ENCODE measurements around the gene VSTM2L.
"Not testable (repeated sequence)": the region's sequence is repeated elsewhere in the genome, so short reads cannot be mapped to it uniquely, and the experiment has no call there.

The VSTM2L gene

DNA sequence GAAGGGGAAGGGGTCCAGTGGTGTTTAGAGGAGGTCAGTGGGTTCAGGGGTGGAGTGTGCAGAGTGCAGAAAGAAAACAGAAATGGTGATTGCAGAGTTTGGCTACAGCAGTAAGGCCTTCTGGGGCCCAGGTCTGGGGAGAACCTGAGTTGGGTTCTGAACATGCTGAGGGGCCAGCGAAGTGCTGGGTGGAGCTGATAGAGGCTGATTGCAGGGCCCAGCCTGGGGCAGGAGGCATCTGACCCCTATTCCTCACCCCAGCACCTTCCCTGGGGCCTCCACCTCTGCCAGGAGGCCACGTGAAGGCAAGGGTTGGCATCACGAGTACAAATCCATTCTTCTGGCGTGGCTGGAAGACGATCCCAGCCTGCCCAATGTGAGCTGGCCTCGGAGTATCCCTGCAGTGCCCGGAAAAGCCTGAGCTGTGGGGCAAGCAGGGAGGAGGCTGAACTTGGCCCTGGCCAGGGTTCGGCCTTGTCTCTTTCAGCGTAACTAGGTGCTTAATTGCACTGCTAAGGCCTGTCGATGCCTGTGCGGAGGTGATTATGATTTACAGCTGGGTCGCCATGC lies 35.3 kb downstream of the VSTM2L start:
- no peak for DNase-seq (ENCODE audit: low read depth)

DNA sequence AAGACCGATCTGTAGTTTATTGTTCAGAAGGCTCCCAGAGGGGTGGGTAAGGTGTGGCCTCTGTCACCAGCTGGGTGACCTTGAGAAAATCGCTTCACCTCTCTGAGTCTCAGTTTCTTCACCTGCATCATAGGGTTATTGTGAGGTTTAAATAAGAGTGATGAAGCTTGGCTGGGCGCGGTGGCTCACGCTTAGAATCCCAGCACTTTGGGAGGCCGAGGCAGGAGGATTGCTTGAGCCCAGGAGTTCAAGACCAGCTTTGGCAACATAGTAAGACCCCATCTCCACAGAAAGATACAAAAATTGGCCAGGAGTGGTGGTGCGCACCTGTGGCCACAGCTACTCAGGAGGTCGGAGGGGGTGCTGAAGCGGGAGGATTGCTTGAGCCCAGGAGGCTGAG lies 36.0 kb downstream of the VSTM2L start:
- DNase-seq (ENCODE audit: low read depth), result no peak

DNA sequence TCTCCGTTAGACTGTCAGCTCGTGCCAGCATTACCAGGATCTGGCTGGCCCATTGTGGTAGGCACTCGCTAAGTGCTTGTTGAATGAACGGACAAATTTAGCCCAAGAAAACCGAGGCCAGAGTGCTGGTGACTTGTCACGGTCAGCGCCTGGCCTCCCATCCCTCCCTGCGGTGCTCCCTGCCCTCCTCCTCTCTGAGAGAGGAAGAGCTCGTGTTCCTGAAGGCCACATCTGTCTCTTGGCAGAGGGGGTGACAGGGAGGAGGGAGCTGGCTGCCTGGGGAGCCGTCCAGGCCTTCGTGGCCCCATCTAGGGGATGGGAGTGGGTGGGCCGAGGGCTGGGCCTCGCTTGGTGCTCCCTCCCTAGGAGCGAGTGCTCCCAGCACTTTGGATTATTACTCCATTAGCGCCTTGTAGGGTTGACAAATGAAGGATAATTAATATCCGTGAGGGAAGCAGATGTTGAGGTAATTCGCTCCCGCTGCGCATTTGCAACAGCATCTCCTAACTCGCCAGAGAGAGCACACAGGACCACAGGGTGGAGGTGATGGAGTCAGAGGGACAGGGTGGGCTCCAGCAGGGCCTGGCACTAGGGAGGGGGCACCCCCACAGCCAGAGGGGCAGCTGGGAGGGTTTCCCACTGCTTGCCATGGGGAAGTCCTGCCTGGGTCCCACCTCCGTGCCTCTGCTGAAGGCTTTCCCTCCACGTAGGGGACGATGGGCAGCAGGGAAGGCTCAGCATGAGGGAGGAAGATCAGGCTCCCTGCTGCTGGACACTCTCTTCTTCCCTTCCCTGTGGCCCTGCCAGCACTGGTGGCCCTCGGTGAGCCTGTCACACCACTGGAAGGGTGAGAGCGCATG lies 37.0 kb downstream of the VSTM2L start:
- DNase-seq (ENCODE audit: low read depth), result no peak

DNA sequence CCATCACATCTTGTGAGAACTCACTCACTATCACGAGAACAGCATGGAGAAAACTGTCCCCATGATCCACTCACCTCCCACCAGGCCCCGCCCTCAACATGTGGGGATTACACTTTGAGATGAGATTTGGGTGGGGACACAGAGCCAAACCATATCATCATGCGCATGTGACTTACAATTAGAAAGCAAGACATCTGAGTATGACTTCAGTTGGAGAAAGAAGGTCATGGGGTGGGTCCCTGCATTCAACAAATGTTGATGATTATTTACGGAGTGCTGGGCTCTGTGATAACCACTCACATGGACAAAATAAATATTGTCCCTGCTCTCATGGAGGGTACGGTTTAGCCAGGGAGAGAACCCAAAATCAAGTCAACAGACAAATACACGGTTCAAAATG lies 37.9 kb downstream of the VSTM2L start:
- no peak for DNase-seq (ENCODE audit: low read depth)

DNA sequence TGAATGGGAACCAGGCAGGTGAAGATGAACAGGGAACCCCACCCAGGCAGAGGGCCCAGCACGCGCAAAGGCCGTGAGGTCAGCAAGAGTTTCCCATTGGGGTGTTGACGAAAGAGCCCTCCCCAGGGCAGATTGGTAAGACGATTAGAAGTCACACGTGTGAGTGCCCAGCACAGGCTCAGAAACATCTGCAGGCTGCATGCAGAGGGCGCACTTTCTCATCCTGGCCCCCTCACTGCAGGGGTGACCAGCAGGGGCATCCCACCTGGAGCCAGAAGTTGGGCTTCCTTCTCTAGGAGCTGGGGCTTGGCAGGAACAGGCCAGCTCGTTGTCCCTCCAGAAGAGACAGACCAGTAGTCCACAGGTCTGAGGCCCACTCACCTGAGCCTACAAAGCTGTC lies 38.4 kb downstream of the VSTM2L start:
- no peak for DNase-seq (ENCODE audit: low read depth)

DNA sequence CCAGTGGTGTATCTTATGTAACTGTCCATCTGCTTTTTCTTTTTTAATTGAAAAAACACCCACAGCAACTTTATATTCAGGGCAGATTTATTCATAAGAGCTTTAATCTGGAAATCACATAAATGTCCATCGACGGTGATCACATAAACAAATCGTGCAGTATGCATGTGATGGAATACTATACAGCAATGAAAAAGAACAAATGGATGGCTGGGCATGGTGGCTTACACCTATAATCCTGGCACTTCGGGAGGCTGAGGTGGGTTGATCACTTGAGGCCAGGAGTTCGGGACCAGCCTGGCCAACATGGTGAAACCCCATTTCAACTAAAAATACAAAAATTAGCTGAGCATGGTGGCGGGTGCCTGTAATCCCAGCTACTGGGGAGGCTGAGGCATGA lies 39.1 kb downstream of the VSTM2L start:
- DNase-seq (ENCODE audit: low read depth), result no peak

DNA sequence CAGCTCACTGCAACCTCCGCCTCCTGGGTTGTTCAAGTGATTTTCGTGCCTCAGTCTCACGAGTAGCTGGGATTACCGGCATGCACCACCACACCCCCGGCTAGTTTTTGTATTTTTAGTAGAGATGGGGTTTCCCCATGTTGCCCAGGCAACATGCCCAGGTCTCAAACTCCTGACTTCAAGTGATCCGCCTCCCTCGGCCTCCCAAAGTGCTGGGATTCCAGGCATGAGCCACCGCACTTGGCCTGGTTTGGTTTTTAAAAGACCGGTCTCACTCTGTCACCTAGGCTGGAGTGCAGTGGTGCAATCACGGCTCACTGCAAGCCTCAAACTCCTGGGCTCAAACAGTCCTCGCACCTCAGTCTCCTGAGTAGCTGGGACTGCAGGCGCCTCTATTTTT lies 40.1 kb downstream of the VSTM2L start:
- no peak for DNase-seq (ENCODE audit: low read depth)

DNA sequence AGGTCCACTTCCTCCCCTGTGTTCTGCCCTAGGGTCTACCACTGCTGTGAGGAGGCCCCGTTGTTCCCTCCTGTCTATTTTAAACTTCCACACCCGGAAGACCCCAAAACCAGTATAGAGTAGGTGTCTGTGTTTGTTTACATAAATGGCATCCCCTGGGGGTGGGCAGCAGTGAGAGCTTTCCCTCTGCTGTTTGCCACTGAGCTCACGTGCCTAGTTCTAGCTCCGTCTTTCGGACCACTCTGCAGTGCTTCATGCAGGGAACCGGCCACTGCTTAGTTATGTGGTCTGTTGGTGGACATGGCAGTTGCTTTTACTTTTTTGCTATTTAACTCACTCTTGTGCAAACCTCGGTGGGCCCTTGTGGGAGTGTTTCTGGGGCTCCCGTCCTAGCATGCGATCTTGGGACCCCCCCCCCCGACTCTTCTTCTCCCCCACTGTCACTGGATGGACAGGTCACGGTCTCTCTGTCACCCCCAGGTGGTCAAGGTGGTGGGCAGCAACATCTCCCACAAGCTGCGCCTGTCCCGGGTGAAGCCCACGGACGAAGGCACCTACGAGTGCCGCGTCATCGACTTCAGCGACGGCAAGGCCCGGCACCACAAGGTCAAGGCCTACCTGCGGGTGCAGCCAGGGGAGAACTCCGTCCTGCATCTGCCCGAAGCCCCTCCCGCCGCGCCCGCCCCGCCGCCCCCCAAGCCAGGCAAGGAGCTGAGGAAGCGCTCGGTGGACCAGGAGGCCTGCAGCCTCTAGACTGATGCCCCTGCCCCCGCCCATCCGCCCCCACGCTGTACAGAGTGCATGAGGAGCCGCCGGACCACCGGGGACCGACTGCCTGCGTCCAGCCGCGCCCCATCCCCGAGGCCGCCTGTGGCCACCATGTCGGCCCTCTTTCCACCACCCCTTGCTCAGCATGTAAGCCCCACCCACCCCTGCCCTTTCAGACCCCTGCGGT lies 40.9 kb downstream of the VSTM2L start:
- no peak for DNase-seq (ENCODE audit: low read depth)

DNA sequence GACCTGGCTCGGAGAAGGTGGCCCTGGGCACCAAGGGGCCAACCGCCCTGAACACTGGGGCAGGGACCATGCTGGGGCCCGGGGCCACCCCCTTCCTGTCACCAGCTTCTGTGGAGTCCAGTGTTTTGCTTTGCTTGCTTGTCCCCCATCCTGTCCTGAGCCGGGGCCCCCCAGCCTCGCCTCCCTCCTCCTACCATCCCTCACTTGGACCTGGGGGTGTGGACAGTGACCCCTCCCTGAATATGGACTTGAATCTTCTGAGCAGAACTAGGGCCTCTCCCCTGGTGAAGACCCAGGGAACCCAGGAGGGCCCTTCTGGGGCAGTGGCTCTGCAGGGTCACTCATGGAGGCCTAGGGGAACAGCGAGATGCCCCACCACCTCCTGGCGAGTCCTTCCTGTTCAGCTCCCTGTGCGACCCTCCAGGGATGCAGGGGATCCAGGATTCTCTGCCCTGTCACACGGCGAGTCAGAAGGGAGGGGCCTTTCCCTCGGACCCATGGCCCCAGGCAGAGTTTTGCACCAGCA lies 41.6 kb downstream of the VSTM2L start:
- no peak for DNase-seq (ENCODE audit: low read depth)

DNA sequence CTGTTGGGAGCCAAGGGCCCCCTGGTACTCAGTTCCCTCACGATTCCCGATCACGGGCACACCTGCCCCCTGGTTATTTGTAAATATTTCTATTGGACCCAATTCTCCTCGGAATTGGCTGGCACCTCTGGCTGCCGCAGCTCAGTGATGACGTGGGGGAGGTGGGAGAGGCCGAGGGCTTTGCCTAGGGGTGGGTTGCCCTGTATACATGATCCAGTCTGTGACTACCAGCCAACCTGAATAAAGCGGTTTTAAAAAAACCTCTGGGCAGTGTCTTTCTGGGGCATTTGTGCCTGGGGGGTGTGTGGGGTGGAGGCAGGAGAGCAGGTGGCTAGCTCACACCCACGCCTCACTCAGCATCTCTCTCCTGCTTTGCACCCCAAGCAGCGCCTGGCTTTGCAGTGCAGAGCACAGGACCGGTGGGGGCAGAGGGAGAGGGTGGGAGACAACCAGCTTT lies 42.2 kb downstream of the VSTM2L start:
- no peak for DNase-seq (ENCODE audit: low read depth)

DNA sequence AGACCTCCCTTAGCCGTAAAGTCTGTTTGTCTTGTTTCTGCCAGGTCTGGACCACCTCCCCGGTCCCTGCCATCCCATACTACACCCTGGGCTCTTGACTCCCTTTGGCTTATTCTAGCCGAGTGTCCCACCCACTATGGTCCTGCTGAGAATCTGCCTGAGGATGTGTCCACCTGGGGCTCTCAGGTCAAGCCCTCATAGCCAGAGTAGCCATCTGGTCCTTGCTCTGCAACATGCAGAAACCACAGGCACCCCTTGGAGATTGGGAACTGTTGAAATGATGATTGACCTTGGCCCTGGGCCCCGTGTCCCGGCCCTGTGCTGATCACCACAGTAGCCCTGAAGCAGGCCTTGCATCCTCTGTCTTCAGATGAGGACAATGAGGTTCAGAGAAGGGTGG lies 44.0 kb downstream of the VSTM2L start:
- no peak for DNase-seq (ENCODE audit: low read depth)

DNA sequence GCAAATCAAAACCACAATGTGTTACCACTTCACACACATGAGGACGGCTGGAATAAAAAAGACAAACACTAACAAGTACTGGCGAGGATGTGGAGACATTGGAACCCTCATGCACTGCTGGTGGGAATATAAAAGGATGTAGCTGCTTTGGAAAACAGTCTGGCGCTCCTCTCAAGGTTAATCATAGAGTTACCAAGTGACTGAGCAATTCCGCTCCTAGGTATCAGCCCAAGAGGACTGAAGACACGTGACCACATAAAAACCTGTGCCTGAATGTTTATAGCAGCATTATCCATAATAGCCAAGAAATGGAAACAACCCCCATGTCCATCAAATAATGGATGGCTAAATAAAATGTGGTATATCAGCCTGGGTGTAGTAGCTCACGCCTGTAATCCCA lies 45.0 kb downstream of the VSTM2L start:
- DNase-seq (ENCODE audit: low read depth), result no peak

DNA sequence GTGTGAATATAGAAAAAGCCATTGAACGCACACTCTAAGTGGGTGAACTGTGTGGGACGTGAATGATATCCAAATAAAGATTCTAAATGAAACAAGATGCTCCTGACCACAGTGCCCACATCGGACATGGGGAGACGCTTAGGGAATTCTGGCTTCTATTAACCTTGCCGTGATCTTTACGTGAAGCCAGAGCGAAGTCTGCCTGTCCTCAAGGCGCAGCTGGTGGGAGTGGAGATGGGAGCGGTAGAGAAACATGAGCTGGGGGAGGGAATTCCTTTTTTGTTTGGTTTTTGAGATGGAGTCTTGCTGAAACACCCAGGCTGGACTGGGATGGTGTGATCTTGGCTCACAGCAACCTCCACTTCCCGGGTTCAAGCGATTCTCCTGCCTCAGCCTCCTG lies 46.0 kb downstream of the VSTM2L start:
- DNase-seq (ENCODE audit: low read depth), result no peak

DNA sequence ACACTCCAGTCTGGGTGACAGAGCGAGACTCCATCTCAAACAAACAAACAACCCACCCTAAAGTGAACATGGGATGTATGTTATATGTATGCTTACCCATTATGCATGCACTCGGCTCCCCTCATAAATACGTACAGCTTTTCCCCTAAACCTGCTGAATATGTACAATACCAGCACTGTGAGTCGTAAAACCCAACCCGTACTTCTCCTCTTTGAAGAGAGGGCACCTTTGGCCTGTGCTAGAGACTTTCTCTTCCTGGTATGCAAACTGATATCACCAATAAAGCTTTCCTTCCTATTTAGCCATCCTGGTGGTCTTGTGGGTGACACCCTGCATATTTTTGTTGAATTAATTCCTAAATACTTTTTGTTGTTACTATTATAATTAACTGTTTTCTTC lies 51.3 kb downstream of the VSTM2L start:
- no peak for DNase-seq (ENCODE audit: low read depth)

DNA sequence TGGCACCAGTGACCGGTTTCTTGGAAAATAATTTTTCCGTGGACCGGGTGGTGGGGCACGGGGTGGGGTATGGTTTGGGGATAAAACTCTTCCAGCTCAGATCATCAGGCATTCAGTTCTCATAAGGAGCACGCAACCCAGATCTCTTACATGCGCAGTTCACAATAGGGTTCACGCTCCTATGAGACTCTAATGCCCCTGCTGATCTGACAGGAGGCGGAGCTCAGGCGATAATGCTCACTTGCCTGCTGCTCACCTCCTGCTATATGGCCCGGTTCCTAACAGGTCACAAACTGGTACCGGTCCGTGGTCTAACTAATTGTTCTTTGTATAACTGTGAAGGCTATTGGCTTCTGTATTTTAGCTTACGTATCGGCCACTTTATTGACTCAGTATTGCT lies 51.7 kb downstream of the VSTM2L start:
- no peak for DNase-seq (ENCODE audit: low read depth)

DNA sequence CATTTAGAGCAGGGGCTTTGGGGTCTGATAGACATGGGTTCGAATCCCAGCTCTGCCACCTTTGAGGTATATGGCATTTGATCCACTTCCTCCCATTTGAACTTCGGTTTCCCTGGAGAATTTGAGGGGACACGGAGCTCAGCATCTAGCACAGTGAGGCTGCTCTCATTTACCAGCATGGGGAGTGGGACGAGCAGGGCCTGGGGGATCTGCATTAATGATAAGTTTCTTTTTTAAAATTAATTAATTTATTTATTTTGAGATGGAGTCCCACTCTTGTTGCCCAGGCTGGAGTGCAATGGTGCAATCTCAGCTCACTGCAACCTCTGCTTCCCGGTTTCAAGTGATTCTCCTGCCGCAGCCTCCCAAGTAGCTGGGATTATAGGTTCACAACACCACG lies 52.6 kb downstream of the VSTM2L start:
- no peak for DNase-seq (ENCODE audit: low read depth)

DNA sequence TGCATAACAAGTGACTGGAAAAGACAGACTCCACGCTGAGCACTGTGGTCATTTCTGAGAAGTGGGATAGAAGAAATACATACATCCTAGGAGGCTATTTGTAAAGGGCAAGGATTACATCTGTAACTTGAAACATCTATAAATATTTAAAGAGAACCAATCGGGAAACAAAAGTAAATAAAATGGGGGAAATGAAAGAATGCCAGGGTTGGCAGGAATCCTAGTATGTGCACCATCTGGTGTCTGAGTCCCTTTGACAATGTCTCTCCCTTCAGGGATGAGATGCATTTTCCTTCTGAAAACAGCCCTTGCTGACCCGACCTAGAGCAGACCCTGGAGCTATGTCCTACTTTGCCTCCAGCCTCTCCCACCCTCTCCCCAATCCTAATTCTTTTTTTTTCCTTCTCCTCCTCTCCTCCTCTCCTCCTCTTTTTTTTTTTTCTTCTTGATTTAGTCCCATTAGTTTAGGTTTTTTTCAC lies 53.2 kb downstream of the VSTM2L start:
- DNase-seq (ENCODE audit: low read depth), result no peak

DNA sequence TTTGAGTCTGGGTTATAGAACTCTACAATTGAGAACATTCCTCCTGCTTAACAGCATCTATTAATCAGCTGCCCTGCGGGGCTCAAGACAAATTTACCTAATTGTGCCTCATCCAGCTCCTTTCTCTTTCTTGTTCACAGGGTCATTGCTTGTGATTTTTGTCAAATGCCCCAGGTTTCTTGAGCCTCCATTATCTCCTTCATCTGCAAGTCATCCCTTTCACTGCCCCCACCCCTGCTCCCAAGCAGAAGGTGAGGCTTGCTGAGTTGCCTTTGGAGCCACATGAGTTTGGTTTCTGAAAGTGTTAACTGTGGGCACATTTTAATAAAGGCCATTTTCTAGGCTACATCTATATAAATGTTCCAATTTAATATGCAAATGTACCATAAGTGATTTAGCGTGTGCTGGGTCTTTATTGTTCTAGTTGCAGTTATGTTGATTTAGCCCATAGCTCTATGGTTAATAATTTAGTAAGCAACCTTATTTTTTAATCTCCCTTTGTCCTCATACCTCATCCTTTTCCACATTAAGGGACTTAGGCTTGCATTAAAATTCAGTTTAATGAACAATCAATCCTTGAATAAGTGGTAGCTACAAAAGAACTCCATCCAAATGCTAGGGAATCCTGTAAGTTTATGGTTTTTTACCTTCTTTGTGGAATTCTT lies 56.1 kb downstream of the VSTM2L start:
- DNase-seq (ENCODE audit: low read depth), result no peak

DNA sequence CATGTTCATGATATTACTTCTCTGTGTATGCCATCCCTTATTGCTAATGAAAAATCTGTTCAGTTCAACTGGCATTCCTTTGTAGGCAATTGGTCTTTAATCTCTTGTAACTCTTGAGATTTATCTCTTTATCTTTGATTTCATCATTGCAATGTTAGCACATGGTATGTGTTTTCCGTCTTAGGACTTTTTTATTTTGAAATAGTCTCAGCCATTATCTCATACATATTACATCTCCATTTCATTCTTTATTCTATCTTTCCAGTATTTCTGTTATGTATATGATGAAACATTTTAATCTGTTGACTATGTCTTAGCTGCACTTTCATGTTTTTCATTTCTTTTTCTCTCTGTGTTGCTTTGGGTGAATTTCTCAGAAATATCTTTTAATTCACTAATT lies 58.1 kb downstream of the VSTM2L start:
- no peak for DNase-seq (ENCODE audit: low read depth)

DNA sequence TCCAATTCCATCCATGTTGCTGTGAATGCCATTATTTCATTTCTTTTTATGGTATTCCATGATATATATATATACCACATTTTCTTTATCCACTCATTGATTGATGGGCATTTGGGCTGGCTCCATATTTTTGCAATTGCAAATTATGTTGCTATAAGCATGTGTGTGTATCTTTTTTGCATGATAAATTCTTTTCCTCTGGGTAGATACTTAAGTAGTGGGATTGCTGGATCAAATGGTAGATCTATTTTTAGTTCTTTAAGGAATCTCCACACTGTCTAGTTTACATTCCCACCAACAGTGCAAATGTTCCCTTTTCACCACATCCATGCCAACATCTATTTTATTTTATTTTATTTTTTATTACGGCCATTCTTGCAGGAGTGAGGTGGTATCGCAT lies 60.6 kb downstream of the VSTM2L start:
- DNase-seq (ENCODE audit: low read depth), result not testable (repeated sequence)

DNA sequence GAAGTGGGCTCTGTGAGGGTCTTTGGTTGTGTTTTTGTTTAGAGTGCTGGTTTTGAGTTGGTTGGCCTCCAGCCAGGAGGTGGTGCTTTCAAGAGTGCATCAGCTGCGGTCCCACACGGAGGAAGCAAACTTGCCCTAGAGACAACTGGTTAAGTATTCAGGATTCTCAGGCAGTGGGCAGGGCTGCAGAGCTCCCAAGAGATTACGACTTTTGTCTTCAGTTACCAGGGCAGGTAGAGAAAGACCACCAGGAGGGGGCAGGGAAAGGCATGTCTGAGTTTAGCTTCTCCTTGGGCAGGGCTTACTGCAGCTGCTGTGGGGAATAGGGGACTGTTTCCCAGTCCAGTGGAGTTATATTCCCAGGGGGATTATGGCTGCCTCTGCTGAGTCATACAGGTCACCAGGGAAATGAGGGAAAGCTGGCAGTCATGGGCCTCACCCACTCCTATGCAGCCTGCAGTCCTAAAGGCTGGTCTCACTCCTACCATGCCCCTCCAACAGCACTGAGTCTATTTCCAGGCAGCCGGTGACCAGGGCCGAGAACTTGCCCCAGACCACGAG lies 66.0 kb downstream of the VSTM2L start:
- DNase-seq (ENCODE audit: low read depth), result no peak

Data from stimulated activated CD8-positive, alpha-beta memory T cell treated with anti-CD3 and anti-CD28 coated beads, Interleukin-15, amount 100 ng/mL, for 24 hours (primary cell).